AG08395 (cell line): ENCODE results near the gene ACOT7.
"Not testable (repeated sequence)": the region's sequence is repeated elsewhere in the genome, so short reads cannot be mapped to it uniquely, and the experiment has no call there.

ENCODE experiments used
- DNase-seq: peaks from one replicate; pipeline ENCODE4 v3.0.0; 2012; ENCODE audit warnings: mixed read lengths, low spot score

The ACOT7 gene

GRCh38 chr1:6310116-6310848 lies 83.3 kb downstream of the ACOT7 start:
- no peak for DNase-seq

DNA sequence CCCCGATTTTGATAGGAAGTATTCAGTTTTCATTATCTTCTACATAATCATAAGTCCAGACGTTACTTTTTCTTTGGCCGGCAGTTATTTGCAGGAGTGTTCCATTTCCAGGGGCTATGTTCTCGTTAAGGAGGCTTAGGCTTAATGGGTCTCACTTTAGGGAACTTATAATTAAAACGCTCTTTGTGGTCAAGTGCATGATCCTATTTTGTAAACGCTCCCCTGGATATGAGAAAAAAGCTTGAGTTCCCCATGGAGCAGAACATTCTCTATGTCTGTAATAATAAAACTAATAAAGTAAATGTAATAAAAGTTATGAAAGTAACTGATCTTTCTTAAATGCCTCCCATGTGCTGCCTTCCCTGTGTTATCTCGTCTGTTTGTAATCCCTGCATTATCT lies 84.0 kb downstream of the ACOT7 start:
- DNase-seq = no peak

GRCh38 chr1:6308449-6308848 lies 85.1 kb downstream of the ACOT7 start:
- DNase-seq = no peak

GRCh38 chr1:6307682-6308081 lies 85.9 kb downstream of the ACOT7 start:
- DNase-seq = not testable (repeated sequence)

- DNase-seq = no peak
Measured at GRCh38 chr1:6307099-6307498, 86.5 kb downstream of the ACOT7 start.

DNA sequence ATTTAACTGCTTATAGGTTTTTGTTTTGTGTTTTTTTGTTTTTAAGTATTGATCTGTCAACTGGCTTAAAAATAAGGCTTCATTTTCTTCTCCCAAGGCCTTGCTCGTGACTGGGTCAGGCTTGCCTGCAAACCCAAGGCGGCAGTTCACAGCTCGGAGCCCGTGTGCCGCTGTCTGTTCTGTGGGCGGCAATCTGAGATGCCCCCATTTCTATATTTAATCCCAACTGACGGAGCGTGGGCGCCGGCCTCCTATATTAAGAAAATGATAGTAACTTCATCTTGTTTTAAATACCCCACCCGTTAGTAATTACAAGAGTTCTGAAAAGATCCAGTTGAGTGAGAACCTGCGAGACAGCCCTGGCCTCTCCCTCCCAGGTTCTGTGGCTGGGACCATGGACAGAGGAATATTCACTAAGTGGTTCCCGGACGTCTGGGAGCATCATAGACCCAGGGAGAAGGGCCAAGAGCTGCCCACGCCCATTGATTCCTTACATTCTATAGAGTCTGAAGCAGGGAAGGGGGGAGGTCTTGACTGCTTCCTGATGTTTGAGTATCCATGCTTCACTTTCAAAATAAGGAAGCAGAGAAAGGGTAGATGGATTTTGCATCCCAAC lies 90.1 kb downstream of the ACOT7 start:
- DNase-seq = no peak

- DNase-seq = no peak
Measured at GRCh38 chr1:6302568-6302967, 91.0 kb downstream of the ACOT7 start.

GRCh38 chr1:6301526-6301925 lies 92.0 kb downstream of the ACOT7 start:
- no peak for DNase-seq

DNA sequence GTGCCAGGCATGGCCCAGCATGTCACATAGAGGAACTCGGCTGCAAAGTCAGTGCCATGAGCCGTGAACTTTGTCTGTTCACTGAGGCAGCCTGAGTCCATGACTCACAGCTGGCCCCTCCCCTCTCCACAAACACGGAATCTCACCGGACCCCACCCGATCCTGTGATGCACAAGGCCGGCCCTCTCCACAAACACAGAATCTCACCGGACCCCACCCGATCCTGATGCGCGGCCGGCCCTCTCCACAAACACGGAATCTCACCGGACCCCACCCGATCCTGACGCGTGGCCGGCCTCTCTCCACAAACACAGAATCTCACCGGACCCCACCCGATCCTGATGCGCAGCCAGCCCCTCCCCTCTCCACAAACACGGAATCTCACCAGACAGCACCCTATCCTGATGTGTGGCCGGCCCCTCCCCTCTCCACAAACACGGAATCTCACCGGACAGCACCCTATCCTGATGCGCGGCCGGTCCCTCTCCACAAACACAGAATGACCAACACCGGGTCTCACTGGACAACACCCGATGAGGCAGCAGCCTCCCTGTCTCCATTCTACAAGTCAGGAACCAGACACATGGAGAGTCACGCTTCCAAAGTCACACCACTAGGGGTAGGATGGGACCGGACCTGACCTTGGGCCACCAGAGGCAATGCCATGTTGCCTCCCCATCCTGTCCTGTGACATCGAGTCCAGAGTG lies 93.1 kb downstream of the ACOT7 start:
- DNase-seq = no peak

- DNase-seq = no peak
Measured at GRCh38 chr1:6299557-6300165, 93.9 kb downstream of the ACOT7 start.

- no peak for DNase-seq
Measured at GRCh38 chr1:6298940-6299465, 94.6 kb downstream of the ACOT7 start.

DNA sequence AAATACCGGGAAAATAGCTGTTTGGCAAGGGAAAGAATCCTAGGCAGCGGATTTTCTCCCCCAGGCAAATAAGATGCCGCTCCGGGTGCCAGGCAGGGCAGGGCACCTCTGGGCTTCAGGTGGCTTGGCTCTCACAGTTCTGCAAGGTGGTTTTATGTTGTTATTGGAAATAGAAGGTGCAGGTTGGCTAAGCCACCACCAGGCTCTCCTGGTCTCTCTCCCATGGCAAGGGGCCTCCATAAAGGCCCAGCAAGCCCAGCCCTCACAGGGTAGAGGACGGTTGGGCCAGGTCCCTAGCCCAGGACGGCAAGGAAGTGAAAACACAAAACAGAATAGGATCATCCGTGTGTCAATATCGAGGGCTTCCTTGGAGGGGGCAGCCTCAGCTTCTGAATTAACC lies 95.0 kb downstream of the ACOT7 start:
- DNase-seq = no peak

DNA sequence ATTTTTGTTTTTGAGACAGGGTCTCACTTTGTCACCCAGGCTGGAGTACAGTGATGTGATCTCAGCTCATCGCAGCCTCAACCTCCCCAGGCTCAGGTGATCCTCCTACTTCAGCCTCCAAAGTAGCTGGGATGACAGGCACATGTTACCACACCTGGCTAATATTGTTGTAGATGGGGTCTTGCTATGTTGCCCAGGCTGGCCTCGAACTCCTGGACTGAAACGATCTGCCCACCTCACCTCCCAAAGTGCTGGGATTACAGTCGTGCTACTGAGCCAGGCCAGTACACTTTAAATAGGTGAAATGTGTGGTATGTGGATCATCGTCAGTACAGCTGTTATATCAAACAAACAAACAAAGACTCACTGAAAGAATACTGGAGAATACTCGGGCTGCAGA lies 97.7 kb downstream of the ACOT7 start:
- DNase-seq = no peak

DNA sequence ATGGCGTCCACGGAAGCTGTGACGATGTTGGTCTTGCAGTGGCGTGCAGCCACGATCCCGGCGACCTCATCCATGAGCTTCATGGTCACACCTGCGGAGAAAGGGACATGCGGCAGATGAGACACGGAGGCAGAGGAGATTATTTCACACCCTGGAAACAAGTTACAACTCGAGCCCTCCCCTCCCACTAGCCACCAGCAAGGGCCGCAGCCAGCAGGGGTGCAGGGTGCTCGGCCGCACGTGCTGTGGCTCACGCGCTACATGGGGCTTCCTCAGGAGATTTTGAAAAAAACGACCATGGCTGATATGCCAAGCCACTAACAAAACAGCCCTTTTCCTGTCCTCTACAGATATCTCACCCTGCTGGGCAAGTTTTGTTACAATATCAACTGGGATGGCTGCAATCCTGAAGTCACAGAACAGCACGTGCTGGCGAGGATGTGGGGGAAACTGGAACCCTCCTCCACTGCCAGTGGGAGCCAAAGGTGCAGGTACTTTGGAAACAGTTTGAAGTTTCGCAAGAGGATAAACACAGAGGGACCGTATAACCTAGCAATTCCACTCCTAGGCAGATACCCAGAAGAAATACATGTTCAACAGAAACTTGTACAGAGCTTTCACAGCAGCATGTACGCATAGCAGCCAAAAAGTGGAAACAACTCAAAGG lies 98.5 kb downstream of the ACOT7 start:
- no peak for DNase-seq

GRCh38 chr1:6294080-6294889 lies 99.3 kb downstream of the ACOT7 start:
- DNase-seq = no peak

- no peak for DNase-seq
Measured at GRCh38 chr1:6292102-6292501, 101.5 kb downstream of the ACOT7 start.

- no peak for DNase-seq
Measured at GRCh38 chr1:6288665-6289064, 104.9 kb downstream of the ACOT7 start.

GRCh38 chr1:6288026-6288425 lies 105.5 kb downstream of the ACOT7 start:
- no peak for DNase-seq

DNA sequence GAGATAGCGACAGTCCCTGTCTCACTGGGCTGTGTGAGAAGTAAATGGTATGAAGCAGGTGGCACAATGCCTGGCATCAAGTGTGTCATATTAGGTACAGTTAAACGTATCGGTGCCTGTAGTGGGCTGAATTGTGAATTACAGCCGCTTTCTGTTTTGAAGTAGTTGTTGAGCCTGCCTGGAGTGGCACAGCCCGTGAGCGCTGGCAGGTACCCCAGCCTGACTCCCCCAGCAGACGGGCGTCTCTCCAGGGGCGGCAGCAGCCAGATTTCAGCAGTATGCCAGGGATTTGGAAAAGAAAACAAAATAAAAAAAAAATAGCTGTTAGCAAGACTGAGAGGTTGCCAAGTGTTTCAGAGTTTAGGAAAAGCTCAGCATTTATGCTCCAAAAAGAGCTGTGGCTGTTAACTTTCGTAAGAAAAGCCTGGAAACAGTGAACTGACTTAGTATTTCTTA lies 106.1 kb downstream of the ACOT7 start:
- no peak for DNase-seq

DNA sequence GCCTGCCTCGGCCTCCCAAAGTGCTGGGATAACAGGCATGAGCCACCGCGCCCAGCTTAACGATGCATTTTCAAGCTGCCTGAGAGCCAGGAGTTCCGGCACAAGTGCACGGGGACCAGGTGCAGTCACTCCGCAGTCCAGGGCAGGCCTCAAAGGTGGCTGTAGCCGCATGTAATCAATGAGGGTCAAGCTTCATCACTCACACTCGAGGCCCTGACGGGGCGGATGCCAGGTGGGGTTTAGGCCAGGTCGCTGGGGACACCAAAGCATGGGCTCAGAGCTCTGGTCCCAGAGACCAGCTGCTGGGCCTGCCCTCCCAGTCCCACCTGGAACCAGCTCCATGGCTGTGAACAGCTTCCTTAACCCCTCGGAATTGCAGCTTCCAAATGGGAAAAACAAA lies 106.5 kb downstream of the ACOT7 start:
- no peak for DNase-seq

DNA sequence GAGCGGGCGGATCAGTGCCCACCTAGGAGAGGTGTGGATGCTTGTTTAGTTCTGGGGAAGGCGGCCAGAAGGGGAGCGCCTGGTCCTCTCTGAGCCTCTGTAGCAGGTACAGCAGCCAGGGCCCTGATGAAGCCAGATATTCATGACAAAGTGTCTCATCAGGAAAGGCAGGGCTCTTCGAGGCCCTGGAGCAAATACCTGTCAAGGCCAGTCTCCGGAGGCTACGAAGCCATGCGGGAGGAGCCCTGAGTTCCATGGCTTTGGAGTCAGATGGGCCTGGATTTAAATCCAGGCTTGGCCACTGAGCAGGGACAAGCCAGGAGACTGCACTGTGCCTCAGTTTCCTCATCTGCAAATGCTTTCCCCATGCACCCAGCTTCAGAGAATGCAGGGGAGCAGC lies 107.3 kb downstream of the ACOT7 start:
- no peak for DNase-seq
